ENCODE measurements around the gene RPAP2. TPM values are rescaled to one million over a fixed set of nuclear protein-coding genes. Genes with fewer than 3 reads are reported as not detected.

Gene RPAP2
- total RNA-seq, 2 experiments from 2014 or later = 31.5 to 32.2 TPM

DNA sequence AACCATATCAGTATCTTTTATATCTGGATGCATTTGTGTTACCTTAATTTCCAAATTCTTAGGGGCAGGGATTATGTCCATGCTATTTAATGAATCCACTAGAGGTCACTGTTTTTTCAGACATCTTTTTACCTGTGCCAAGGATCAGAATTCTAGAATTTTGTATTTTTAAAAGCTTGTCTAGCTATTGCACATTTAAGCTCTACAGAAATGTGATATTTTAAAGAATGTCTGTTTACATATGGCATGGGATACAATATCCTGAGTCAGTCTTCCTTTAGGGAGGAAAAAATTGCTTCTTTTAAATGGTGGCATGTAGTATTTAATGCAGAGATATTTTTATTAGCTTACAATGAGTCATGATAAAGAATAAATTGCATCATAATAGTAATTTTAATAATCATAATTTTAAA is 11.3 kb downstream of the RPAP2 start:
- no peaks in the 10 kb centered on the region for H3K27me3 Mint-ChIP-seq
- no peak overlapping the region for H3K27ac Mint-ChIP-seq
- H3K36me3 Mint-ChIP-seq (ENCODE audit: low read depth) = peaks cover 35% of the 10 kb centered on the region
- TF ChIP-seq, protein P1, sequence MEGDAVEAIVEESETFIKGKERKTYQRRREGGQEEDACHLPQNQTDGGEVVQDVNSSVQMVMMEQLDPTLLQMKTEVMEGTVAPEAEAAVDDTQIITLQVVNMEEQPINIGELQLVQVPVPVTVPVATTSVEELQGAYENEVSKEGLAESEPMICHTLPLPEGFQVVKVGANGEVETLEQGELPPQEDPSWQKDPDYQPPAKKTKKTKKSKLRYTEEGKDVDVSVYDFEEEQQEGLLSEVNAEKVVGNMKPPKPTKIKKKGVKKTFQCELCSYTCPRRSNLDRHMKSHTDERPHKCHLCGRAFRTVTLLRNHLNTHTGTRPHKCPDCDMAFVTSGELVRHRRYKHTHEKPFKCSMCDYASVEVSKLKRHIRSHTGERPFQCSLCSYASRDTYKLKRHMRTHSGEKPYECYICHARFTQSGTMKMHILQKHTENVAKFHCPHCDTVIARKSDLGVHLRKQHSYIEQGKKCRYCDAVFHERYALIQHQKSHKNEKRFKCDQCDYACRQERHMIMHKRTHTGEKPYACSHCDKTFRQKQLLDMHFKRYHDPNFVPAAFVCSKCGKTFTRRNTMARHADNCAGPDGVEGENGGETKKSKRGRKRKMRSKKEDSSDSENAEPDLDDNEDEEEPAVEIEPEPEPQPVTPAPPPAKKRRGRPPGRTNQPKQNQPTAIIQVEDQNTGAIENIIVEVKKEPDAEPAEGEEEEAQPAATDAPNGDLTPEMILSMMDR (IDR thresholded peaks at IDR 0.05) = peak; percentile 74
- ATAC-seq (peak; percentile 68), DNase-seq (no peak)
- POLR2A ChIA-PET = interaction anchor here (1.2 kb wide), 1 partner anchor 175 kb away, joined by 6 read pairs; no protein-coding TSS in a partner anchor
- no peak overlapping the region for H3K4me3 Mint-ChIP-seq
- H3K4me1 Mint-ChIP-seq (ENCODE audit: low read depth) = peaks cover 38% of the 10 kb centered on the region
- intact Hi-C loops (cut with micrococcal nuclease) = loop anchor here (5.0 kb wide), 2 partner anchors 172 to 312 kb away; no protein-coding TSS in a partner anchor
- CTCF ChIA-PET = interaction anchor here (0.5 to 2.4 kb wide), 59 partner anchors 9 to 522 kb away, joined by 3 to 18 read pairs (median 4); partner anchors contain the start of genes GFI1, GLMN and RPL5
- no peaks in the 10 kb centered on the region for H3K9me3 Mint-ChIP-seq

DNA sequence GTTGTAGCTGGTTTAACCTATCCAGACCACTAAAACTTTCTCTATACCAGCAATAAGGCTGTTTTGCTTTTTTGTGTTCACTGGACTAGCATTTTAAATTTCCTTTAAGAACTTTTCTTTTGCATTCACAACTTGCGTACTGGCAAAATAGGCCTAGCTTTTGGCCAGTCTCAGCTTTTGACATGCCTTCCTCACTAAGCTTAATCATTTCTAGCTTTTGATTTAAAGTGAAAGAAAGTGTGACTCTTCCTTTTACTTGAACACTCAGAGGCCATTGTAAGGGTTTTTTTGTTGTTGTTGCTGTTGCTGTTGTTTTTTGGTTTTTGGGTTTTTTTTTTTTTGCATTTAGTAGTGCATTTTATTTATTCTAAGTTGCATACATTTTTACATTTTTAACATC is 15.2 kb downstream of the RPAP2 start:
- H3K36me3 Mint-ChIP-seq (ENCODE audit: low read depth) = peaks cover 38% of the 10 kb centered on the region
- POLR2A ChIA-PET = interaction anchor here (0.6 to 6.7 kb wide), 4 partner anchors 162 to 225 kb away, joined by 3 to 57 read pairs (median 4); partner anchors contain the start of gene GFI1

DNA sequence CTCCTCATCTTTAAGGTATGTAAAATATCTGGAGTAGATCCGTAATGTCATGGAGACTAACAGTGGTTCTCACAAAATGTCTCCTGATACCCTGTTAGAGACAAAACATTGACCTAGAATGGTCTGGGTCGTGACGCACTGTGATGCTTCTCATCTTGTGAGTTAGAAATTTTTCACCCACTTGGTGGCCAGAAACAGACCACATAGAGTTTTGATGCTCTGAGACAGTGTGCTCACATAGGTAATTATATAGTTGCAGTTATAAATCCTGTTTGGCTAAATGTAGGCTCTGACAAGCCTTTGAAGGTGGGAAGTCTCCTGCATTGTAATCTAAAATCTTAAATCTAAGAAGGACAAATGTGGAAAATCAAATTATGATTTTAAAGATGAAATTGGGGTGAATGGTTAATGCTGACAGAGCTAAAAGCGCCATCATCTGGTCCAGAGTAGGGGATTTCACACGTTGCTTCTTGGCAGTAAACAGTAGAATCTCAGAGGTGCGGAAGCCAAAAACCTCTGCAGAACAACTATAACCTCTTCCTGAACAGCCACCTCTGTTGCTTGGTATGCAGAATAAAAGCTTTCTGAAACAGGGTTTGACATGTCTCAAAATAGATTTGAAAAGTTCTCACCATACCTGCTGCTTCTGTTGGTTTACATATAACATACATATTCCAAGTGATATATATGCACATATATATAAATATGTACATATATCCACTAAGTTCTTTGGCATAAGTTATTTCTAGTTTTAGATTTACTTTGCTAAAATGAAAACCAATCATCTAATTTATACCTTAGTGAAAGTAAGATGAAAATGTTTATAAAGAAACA is 17.1 kb downstream of the RPAP2 start:
- CTCF ChIA-PET = interaction anchor here (0.7 to 3.9 kb wide), 16 partner anchors 9 to 318 kb away, joined by 3 to 21 read pairs (median 4); no protein-coding TSS in a partner anchor
- POLR2A ChIA-PET = interaction anchor here (0.7 to 6.7 kb wide), 9 partner anchors 12 to 268 kb away, joined by 3 to 57 read pairs (median 3); partner anchors contain the start of genes GFI1, GLMN and RPAP2
- H3K36me3 Mint-ChIP-seq (ENCODE audit: low read depth) = peaks cover 49% of the 10 kb centered on the region
- H3K27me3 Mint-ChIP-seq = no peaks in the 10 kb centered on the region
- TF ChIP-seq, protein P1 (IDR thresholded peaks at IDR 0.05) = no peak
- H3K27ac Mint-ChIP-seq = peak overlapping the region; percentile 81
- ATAC-seq = peak; percentile 82
- peak overlapping the region; percentile 14 for H3K4me3 Mint-ChIP-seq
- DNase-seq = peak; percentile 83
- intact Hi-C loops (cut with micrococcal nuclease) = loop anchor here (5.0 kb wide), 1 partner anchor 51 kb away; no protein-coding TSS in a partner anchor
- H3K9me3 Mint-ChIP-seq = no peaks in the 10 kb centered on the region
- H3K4me1 Mint-ChIP-seq (ENCODE audit: low read depth) = peaks cover 63% of the 10 kb centered on the region

More for the DNA sequence above, 15.2 kb downstream of the RPAP2 start:
- Mint-ChIP-seq H3K27ac (peak overlapping the region; percentile 62), H3K9me3 (no peaks in the 10 kb centered on the region), H3K4me1 (ENCODE audit: low read depth) (peaks cover 70% of the 10 kb centered on the region), H3K4me3 (no peak overlapping the region), H3K27me3 (no peaks in the 10 kb centered on the region)
- CTCF ChIA-PET = interaction anchor here (0.7 to 2.1 kb wide), 16 partner anchors 13 to 317 kb away, joined by 3 to 7 read pairs (median 3); partner anchors contain the start of gene GFI1
- TF ChIP-seq, protein P1 (IDR thresholded peaks at IDR 0.05) = no peak
- intact Hi-C loops (cut with micrococcal nuclease) = loop anchor here (5.0 kb wide), 2 partner anchors 168 to 308 kb away; no protein-coding TSS in a partner anchor
- no peak for DNase-seq
- ATAC-seq = no peak

DNA sequence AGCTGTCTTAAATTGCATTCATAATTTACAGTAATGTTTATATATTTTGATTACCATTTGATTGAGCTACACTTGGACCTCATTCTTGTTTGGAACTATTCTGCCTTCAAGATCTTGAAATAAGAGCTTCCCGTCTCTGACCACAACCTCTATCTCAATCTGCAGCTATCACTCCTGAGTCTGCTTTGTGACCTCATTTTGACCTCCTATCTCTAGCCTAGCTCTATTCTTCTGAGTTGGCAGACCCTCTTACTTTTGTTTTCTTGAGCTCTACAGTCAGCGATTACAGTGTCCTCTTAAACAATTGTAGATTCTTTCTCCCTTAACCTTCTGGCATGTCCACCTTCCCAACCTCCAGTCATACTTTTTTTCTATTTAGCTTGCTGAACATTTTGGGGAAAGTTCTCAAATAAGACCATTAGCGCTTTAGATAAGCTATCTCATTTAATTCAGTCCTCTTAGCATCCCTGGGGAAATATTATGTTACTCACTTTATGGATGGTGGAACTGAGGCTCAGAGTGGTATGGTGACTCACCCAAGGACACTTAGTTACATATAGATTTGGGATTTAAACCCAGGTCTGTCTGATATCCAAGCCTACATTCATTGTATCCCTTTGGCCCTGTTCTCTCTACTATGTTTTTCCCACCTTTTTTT is 19.1 kb downstream of the RPAP2 start:
- intact Hi-C loops (cut with micrococcal nuclease) = loop anchor here (5.0 kb wide), 1 partner anchor 49 kb away; no protein-coding TSS in a partner anchor
- DNase-seq (peak; percentile 28), ATAC-seq (peak; percentile 72)
- no peak overlapping the region for H3K4me3 Mint-ChIP-seq
- ChIA-PET POLR2A (interaction anchor here (1.3 to 6.7 kb wide), 4 partner anchors 19 to 166 kb away, joined by 3 to 57 read pairs (median 4); partner anchors contain the start of genes GFI1, GLMN and RPAP2), CTCF (interaction anchor here (0.9 to 3.9 kb wide), 10 partner anchors 10 to 282 kb away, joined by 3 to 21 read pairs (median 4); no protein-coding TSS in a partner anchor)
- H3K36me3 Mint-ChIP-seq (ENCODE audit: low read depth) = peaks cover 45% of the 10 kb centered on the region
- H3K4me1 Mint-ChIP-seq (ENCODE audit: low read depth) = peaks cover 56% of the 10 kb centered on the region
- H3K27me3 Mint-ChIP-seq = no peaks in the 10 kb centered on the region
- peak overlapping the region; percentile 70 for H3K27ac Mint-ChIP-seq
- H3K9me3 Mint-ChIP-seq = no peaks in the 10 kb centered on the region
- TF ChIP-seq, protein P1 (IDR thresholded peaks at IDR 0.05) = no peak
